GM13977 (cell line): ENCODE measurements around the gene AKR1E2.

Experiments
- DNase-seq: peaks from one replicate; pipeline ENCODE4 v3.0.0; 2012; ENCODE audit warnings: low spot score
- CTCF ChIP-seq: IDR thresholded peaks from 2 replicates; pipeline ENCODE4 v1.5.1; 2012; ENCODE audit warnings: mild to moderate bottlenecking, control low read depth; ENCODE audit not compliant: insufficient read depth; ENCODE audit errors: extremely low read depth, missing control alignments
- in situ Hi-C: fragments of 300-500 bp; cut with MboI; formaldehyde crosslinking; loops from one replicate; pipeline ENCODE4 v1.12.0; 2022; ENCODE audit warnings: low sequenced_read_pairs, low pct_unique_long_range_greater_than_20kb, mixed read lengths, inconsistent platforms; ENCODE audit not compliant: unreplicated experiment

AKR1E2 gene

DNA sequence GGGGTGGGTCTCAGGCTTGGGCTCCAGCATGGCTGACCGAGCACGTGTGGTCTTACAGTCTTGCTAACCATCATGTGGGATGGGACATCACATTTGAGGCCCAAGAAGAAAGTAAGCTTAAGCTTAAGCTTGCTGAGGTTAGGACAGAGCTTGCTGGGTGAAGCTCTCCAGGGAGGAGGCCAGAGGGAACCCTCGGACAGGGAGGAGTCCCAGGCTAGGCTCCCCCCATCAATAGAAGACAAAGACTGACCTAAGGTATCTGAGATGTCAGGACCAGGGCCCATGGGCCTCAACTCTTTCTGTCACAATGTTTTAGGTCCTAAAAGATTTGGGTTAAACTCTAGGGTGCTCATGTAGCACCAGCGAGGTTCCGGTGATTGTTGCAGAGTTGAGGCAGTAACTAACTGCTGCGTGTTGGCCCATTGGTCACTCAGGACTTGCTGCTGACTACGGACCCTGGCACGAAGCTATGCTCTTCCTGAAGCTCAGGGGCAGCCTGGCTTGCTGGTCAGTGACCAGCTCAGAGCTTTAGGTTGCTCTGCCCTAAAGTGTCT, 10.5 kb downstream of the AKR1E2 start:
- in situ Hi-C loops, result loop anchor here (25.0 kb wide), 1 partner anchor 551 kb away; no protein-coding TSS in a partner anchor
- TF ChIP-seq CTCF, result no peak
- no peak for DNase-seq

- in situ Hi-C loops, result loop anchor here (25.0 kb wide), 1 partner anchor 550 kb away; no protein-coding TSS in a partner anchor
- no peak for TF ChIP-seq CTCF
- DNase-seq, result no peak
These were observed 11.5 kb downstream of the AKR1E2 start for GRCh38 chr10:4837551-4837950.

DNA sequence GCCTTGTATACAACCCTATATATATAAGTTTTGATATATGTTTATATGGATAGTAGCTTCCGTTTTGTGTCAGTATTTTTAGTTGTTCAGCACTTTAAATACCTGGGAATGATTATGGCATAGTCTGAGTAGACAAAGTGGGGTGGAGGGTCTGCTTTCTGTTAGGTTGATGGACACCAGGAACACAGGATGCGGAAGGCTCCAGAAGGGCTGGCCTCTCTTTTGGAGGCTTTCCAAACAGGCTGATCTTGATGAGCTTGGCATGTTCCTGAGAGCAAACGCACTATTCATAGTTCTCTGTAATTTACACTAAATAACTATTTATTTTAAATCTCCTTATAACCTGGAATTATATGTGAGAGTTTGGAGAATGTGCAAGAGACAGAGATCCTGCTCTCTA, 12.7 kb downstream of the AKR1E2 start:
- no peak for TF ChIP-seq CTCF
- in situ Hi-C loops, result loop anchor here (25.0 kb wide), 1 partner anchor 549 kb away; no protein-coding TSS in a partner anchor
- no peak for DNase-seq

DNA sequence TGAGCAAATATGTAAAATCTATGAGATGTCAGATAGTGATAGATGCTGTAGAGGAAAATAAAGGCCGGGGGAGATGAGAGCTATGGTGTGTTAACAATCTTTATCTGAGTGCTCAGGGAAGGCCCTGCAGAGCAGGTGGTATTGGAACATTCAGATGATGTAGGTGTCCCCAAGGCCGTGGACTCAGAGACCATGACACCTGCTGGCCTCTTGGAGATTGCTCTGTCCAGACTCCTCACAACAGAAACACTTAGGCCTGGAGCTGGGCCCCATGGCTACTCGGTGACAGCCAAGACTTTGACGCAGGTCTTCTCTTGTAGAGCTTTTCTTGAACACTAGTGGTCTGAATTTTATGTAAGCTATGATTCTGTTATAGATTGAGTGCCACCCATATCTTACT, 13.3 kb downstream of the AKR1E2 start:
- in situ Hi-C loops, result loop anchor here (25.0 kb wide), 1 partner anchor 548 kb away; no protein-coding TSS in a partner anchor
- DNase-seq, result no peak
- TF ChIP-seq CTCF, result no peak

GRCh38 chr10:4840151-4840550, 14.1 kb downstream of the AKR1E2 start:
- no peak for DNase-seq
- TF ChIP-seq CTCF, result no peak
- in situ Hi-C loops, result loop anchor here (25.0 kb wide), 1 partner anchor 547 kb away; no protein-coding TSS in a partner anchor

DNA sequence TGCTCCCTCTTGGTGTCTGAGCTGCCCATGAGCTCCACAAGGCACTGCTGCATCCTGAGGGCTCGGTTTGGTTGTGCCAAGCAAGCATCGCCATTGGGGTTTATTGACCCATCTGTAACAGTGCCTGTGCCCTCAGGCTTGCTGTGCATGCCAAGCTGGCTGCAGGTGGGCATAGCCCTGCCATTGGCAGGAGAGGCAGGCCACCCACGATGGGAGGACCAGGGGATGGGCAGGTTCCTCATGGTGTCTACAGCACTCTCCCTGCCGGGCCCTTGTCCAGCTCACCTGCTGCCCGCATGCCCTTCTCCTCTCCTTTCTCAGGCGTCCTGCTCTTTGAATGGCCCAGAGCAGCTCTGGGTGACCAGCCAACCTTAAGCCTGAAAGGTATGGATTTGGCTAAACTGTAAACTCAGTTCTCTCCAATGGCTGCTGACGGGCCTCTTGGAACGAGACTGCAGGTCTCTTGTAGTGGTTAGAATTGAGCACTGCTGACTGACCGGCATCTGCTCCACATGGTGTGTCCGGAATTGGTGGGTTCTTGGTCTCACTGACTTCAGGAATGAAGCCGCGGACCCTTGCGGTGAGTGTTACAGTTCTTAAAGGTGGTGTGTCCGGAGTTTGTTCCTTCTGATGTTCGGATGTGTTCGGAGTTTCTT, 17.6 kb downstream of the AKR1E2 start:
- no peak for TF ChIP-seq CTCF
- DNase-seq, result no peak
- in situ Hi-C loops, result loop anchor here (25.0 kb wide), 1 partner anchor 544 kb away; no protein-coding TSS in a partner anchor
